ENCODE measurements around the gene NRXN3.

The NRXN3 gene

GRCh38 chr14:78721756-78722480, 551.7 kb downstream of the NRXN3 start:
- H3K9me3 ChIP-seq (ENCODE audit: control insufficient read depth, insufficient read depth, low read depth, low read length): no peaks in the 10 kb centered on the region
- H3K36me3 ChIP-seq (ENCODE audit: control insufficient read depth in 2 of 2, insufficient read depth in 1 of 2, low read length in 2 of 2): no peaks in the 10 kb centered on the region
- no peaks in the 10 kb centered on the region for H3K4me1 ChIP-seq (ENCODE audit: control insufficient read depth, insufficient read depth, low read length)
- CTCF ChIA-PET: interaction anchor here (0.6 to 0.7 kb wide), 2 partner anchors 180 to 1291 kb away, joined by 3 read pairs; no protein-coding TSS in a partner anchor
- H3K4me3 ChIP-seq (ENCODE audit: low read depth, low read length): no peak overlapping the region
- POLR2A ChIA-PET: no interaction called here
- TF ChIP-seq ZNF623 (tag by site-specific recombination; IDR thresholded peaks at IDR 0.05) (no peak), ZNF664 (tag by site-specific recombination; IDR thresholded peaks at IDR 0.05) (no peak), ZNF280D (tag by site-specific recombination; IDR thresholded peaks at IDR 0.05) (no peak), GLI4 (tag by site-specific recombination; IDR thresholded peaks at IDR 0.05) (no peak), KLF10 (tag by site-specific recombination; IDR thresholded peaks at IDR 0.05) (no peak), ZNF596 (tag by site-specific recombination; IDR thresholded peaks at IDR 0.05) (no peak), ZNF426 (tag by site-specific recombination; IDR thresholded peaks at IDR 0.05) (no peak), ZNF362 (tag by site-specific recombination; IDR thresholded peaks at IDR 0.05) (no peak), ZNF341 (tag by site-specific recombination; IDR thresholded peaks at IDR 0.05; ENCODE audit: low read depth) (no peak), SCRT2 (tag by site-specific recombination; IDR thresholded peaks at IDR 0.05) (no peak), ZSCAN5A (tag by site-specific recombination; IDR thresholded peaks at IDR 0.05) (no peak), ZNF350 (tag by site-specific recombination; IDR thresholded peaks at IDR 0.05) (no peak), ZNF23 (tag by site-specific recombination; IDR thresholded peaks at IDR 0.05; ENCODE audit: borderline replicate concordance) (no peak), ZBTB44 (tag by site-specific recombination; IDR thresholded peaks at IDR 0.05) (no peak), ZNF621 (tag by site-specific recombination; IDR thresholded peaks at IDR 0.05) (no peak), EGR2 (tag by site-specific recombination; IDR thresholded peaks at IDR 0.05; ENCODE audit: low read depth) (no peak), ZNF610 (tag by site-specific recombination; IDR thresholded peaks at IDR 0.05; ENCODE audit: borderline replicate concordance) (no peak), MZF1 (tag by site-specific recombination; IDR thresholded peaks at IDR 0.05; ENCODE audit: borderline replicate concordance) (no peak), SCRT1 (tag by site-specific recombination; IDR thresholded peaks at IDR 0.05; ENCODE audit: borderline replicate concordance) (no peak), ZNF600 (tag by site-specific recombination; IDR thresholded peaks at IDR 0.05) (no peak)
- H3K27ac ChIP-seq (ENCODE audit: extremely low read depth, low read depth, low read length): no peak overlapping the region
